C1 segment of cervical spinal cord (tissue), 14 donors: ENCODE data around the gene MRPL36.

ENCODE experiments used
- DNase-seq, 14 donors: peaks; one replicate each; lab custom pipeline; 2025; lab: John Stamatoyannopoulos, UW

Gene MRPL36

GRCh38 chr5:1749346-1750124 is 50.1 kb downstream of the MRPL36 start:
- no peak for DNase-seq

GRCh38 chr5:1748845-1749244 is 50.8 kb downstream of the MRPL36 start:
- DNase-seq, result no peak
